ENCODE data around the gene FGF12.

FGF12 gene

GRCh38 chr3:192636517-192637444, 90.6 kb downstream of the FGF12 start:
- H3K4me3 ChIP-seq (ENCODE audit: low read length), result no peak overlapping the region
- DNase-seq (ENCODE audit: low read depth), result no peak
- TF ChIP-seq CTCF (conservative IDR thresholded peaks at IDR 0.05; ENCODE audit: low read length), result no peak

- no peak for TF ChIP-seq CTCF (conservative IDR thresholded peaks at IDR 0.05; ENCODE audit: low read length)
These were observed 97.9 kb downstream of the FGF12 start for GRCh38 chr3:192629429-192629828.

GRCh38 chr3:192621909-192622308, 105.4 kb downstream of the FGF12 start:
- no peak for TF ChIP-seq CTCF (conservative IDR thresholded peaks at IDR 0.05; ENCODE audit: low read length)
- DNase-seq (ENCODE audit: low read depth), result no peak
- no peak overlapping the region for H3K4me3 ChIP-seq (ENCODE audit: low read length)

More at GRCh38 chr3:192629429-192629828, 97.9 kb downstream of the FGF12 start:
- H3K4me3 ChIP-seq (ENCODE audit: low read length), result no peak overlapping the region
- no peak for DNase-seq (ENCODE audit: low read depth)

GRCh38 chr3:192620275-192620674, 107.1 kb downstream of the FGF12 start:
- no peak for TF ChIP-seq CTCF (conservative IDR thresholded peaks at IDR 0.05; ENCODE audit: low read length)
- no peak overlapping the region for H3K4me3 ChIP-seq (ENCODE audit: low read length)
- DNase-seq (ENCODE audit: low read depth), result no peak

GRCh38 chr3:192611411-192611810, 115.9 kb downstream of the FGF12 start:
- H3K4me3 ChIP-seq (ENCODE audit: low read length), result no peak overlapping the region
- TF ChIP-seq CTCF (conservative IDR thresholded peaks at IDR 0.05; ENCODE audit: low read length), result no peak
- DNase-seq (ENCODE audit: low read depth), result no peak

GRCh38 chr3:192608726-192609600, 118.4 kb downstream of the FGF12 start:
- H3K4me3 ChIP-seq (ENCODE audit: low read length), result no peak overlapping the region
- no peak for TF ChIP-seq CTCF (conservative IDR thresholded peaks at IDR 0.05; ENCODE audit: low read length)
- no peak for DNase-seq (ENCODE audit: low read depth)
